H1 (cell line): ENCODE results near the gene PLA2G15. TPM values are rescaled to one million over a fixed set of nuclear protein-coding genes. Genes with fewer than 3 reads are reported as not detected.

ENCODE experiments used
- CHD1 ChIP-seq: IDR thresholded peaks from 2 replicates; pipeline ENCODE4 v1.6.1; 2012; ENCODE audit warnings: low read depth, low read length, improper control_type of control experiment
- CHD2 ChIP-seq: IDR thresholded peaks from 2 replicates; pipeline ENCODE4 v1.6.1; 2012; ENCODE audit warnings: low read length, improper control_type of control experiment
- HDAC2 ChIP-seq, 2 experiments: fragments of 300-600 bp in 1 of 2; sonication (generic) in 1 of 2; IDR thresholded peaks; 2 replicates each; pipeline ENCODE4 v1.6.1; 2011 to 2012; ENCODE audit warnings: low read depth in 2 of 2, low read length in 2 of 2, mild to moderate bottlenecking in 2 of 2, moderate library complexity in 2 of 2, borderline replicate concordance in 1 of 2, inconsistent platforms in 1 of 2
- KDM1A ChIP-seq: fragments of 200-600, 300-600 bp; sonication (generic); IDR thresholded peaks from 2 replicates; pipeline ENCODE4 v1.7.1; 2016; ENCODE audit warnings: mild to moderate bottlenecking, low read length, borderline replicate concordance
- PHF8 ChIP-seq: fragments of 200-600 bp; sonication (generic); conservative IDR thresholded peaks from 2 replicates; pipeline ENCODE4 v1.7.1; 2012; ENCODE audit warnings: low read depth, mild to moderate bottlenecking, inconsistent platforms, low read length, moderate library complexity
- SIRT6 ChIP-seq: IDR thresholded peaks from one replicate; pipeline ENCODE4 v1.7.1; 2012; ENCODE audit warnings: low read length, inconsistent platforms
- SIX5 ChIP-seq: IDR thresholded peaks from 2 replicates; pipeline ENCODE4 v1.6.1; 2011; ENCODE audit warnings: mild to moderate bottlenecking, low read depth, low read length
- SP4 ChIP-seq: IDR thresholded peaks from 2 replicates; pipeline ENCODE4 v1.6.1; 2012; ENCODE audit warnings: low read length, inconsistent platforms
- polyA plus RNA-seq, 7 experiments: library from polyadenylated mRNA; depleted of rRNA in 3 of 7; stranded (reverse) in 5 of 7; unstranded in 2 of 7; fragments of >200 nt in 5 of 7; fragments of 200-250 nt in 2 of 7; gene quantifications; 1 replicate in 5 of 7; 2 replicates in 1 of 7; 4 replicates in 1 of 7; pipeline versions ENCODE4 v1.2.1 to v1.2.3, GENCODE V29; 2011 to 2013; ENCODE audit warnings: missing spikeins in 2 of 7, mixed read lengths in 2 of 7
- total RNA-seq: library from RNA; stranded (reverse); fragmentation: NEBNext Ultra II Directional; extraction: Animal tissue kit (Norgen Biotek cat#: 25700); gene quantifications from 2 replicates; pipeline ENCODE4 v1.2.1, GENCODE V29; 2021

Gene PLA2G15
- total and polyA plus RNA-seq, 2 of the 8 experiments (the other 6 are each of a cell fraction or from before 2014, with no cell fraction given): 11.2 to 12.0 TPM

DNA sequence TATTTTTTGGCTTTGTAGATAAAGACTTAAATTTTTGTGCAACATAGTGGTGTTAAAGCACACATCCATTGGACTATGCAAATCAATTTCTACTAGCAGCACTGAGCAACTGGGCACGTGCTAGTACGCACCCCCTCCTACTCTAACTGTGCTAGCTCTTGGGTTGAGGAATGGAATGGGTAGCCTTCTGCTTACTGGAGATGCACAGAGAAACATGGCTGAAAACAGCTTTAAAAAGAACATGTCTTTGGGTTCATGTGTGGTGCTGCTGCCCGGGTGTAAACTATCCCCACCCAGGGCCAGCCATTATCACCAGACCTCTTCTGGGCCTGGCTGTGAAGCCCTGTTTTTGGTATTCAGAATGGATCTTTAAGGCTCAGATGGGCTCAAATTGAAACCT, 16.5 kb upstream of the PLA2G15 start (continued):
- TF ChIP-seq KDM1A: no peak
- TF ChIP-seq SIX5: no peak
- no peak for TF ChIP-seq PHF8
- no peak for TF ChIP-seq HDAC2 (IDR thresholded peaks at IDR 0.05; ENCODE audit: borderline replicate concordance in 1 of 2, low read depth in 2 of 2, low read length in 2 of 2)
- no peak for TF ChIP-seq SP4
- TF ChIP-seq CHD1: no peak
- no peak for TF ChIP-seq CHD2
- no peak for TF ChIP-seq SIRT6
